H1 (cell line): ENCODE data around the gene PLCB4. TPM values are rescaled to one million over a fixed set of nuclear protein-coding genes. Genes with fewer than 3 reads are reported as not detected.

ENCODE experiments used
- CTCF ChIA-PET: fragments of 300-600 bp; sonication (Branson Sonifier 250); formaldehyde crosslinking; loops from one replicate; lab custom pipeline; 2021; ENCODE audit not compliant: partially characterized antibody; lab: Charles Lee
- POLR2A ChIA-PET: fragments of 300-600 bp; sonication (Branson Sonifier 250); formaldehyde crosslinking; loops from one replicate; lab custom pipeline; 2021; ENCODE audit warnings: inconsistent platforms; ENCODE audit not compliant: partially characterized antibody; lab: Charles Lee
- DNase-seq, 2 experiments: peaks; one replicate each; pipeline versions ENCODE4 v3.0.0 to v3.0.0-alpha.2; 2010 to 2022; ENCODE audit warnings: low spot score in 2 of 2, low read depth in 1 of 2, mixed read lengths in 1 of 2
- FAIRE-seq: peaks from 2 replicates; lab custom pipeline; 2011; peaks lifted over from hg19 to GRCh38; lab: Jason Lieb, UNC
- H2AFZ ChIP-seq: 2 replicates; pipeline ENCODE4 v1.8.1; 2012; ENCODE audit warnings: low read length, inconsistent platforms
- H2AK5ac ChIP-seq: 2 replicates; pipeline ENCODE4 v1.6.1; 2013; ENCODE audit warnings: low read depth, low read length
- H2BK120ac ChIP-seq: replicated peaks from 2 replicates; pipeline ENCODE3; 2013; ENCODE audit warnings: low read depth, low read length, inconsistent platforms
- H2BK12ac ChIP-seq: 2 replicates; pipeline ENCODE4 v1.6.1; 2013; ENCODE audit warnings: low read depth, low read length
- H2BK15ac ChIP-seq: 2 replicates; pipeline ENCODE4 v1.6.1; 2013; ENCODE audit warnings: low read length
- H2BK20ac ChIP-seq: 2 replicates; pipeline ENCODE4 v1.6.1; 2013; ENCODE audit warnings: low read length
- H2BK5ac ChIP-seq: 2 replicates; pipeline ENCODE4 v1.6.1; 2013; ENCODE audit warnings: low read depth, low read length
- H3K14ac ChIP-seq: 2 replicates; pipeline ENCODE4 v1.6.1; 2013; ENCODE audit warnings: inconsistent platforms; ENCODE audit not compliant: insufficient read length
- H3K18ac ChIP-seq: 2 replicates; pipeline ENCODE4 v1.6.1; 2013; ENCODE audit warnings: low read length; ENCODE audit errors: extremely low read depth
- H3K23ac ChIP-seq: 2 replicates; pipeline ENCODE4 v1.6.1; 2013; ENCODE audit warnings: inconsistent platforms; ENCODE audit not compliant: insufficient read length
- H3K23me2 ChIP-seq: 2 replicates; pipeline ENCODE4 v1.6.1; 2013; ENCODE audit warnings: low read depth, low read length
- H3K27ac ChIP-seq: 2 replicates; pipeline ENCODE4 v1.6.1; 2011; ENCODE audit warnings: low read depth, low read length, inconsistent platforms
- H3K27me3 ChIP-seq, 4 experiments: replicated peaks in 1 of 4; 1 replicate in 1 of 4; 2 replicates in 3 of 4; pipeline versions ENCODE4 v1.6.1 to v1.8.1; 2011 to 2013; ENCODE audit warnings: low read length in 3 of 4, mild to moderate bottlenecking in 3 of 4, inconsistent platforms in 2 of 4, mixed read lengths in 2 of 4, moderate library complexity in 1 of 4; ENCODE audit not compliant: control insufficient read depth in 3 of 4, insufficient read depth in 3 of 4; ENCODE audit errors: extremely low read depth in 1 of 4
- H3K36me3 ChIP-seq, 4 experiments: 2 replicates each; pipeline versions ENCODE4 v1.6.1 to v1.8.1; 2011 to 2013; ENCODE audit warnings: mild to moderate bottlenecking in 4 of 4, low read length in 3 of 4, moderate library complexity in 2 of 4, control low read depth in 1 of 4, inconsistent platforms in 1 of 4; ENCODE audit not compliant: insufficient read depth in 4 of 4, control insufficient read depth in 2 of 4
- H3K4ac ChIP-seq: replicated peaks from 2 replicates; pipeline ENCODE3; 2013; ENCODE audit warnings: low read length, low read depth, mixed read lengths, inconsistent platforms; ENCODE audit not compliant: insufficient read length
- H3K4me1 ChIP-seq, 4 experiments: replicated peaks in 1 of 4; 1 replicate in 1 of 4; 2 replicates in 3 of 4; pipeline versions ENCODE4 v1.6.1 to v1.8.1; 2011 to 2013; ENCODE audit warnings: low read length in 3 of 4, inconsistent platforms in 2 of 4, mixed read lengths in 1 of 4; ENCODE audit not compliant: insufficient read depth in 4 of 4, control insufficient read depth in 3 of 4
- H3K4me2 ChIP-seq, 2 experiments: 2 replicates each; pipeline versions ENCODE4 v1.6.1 to v1.8.1; 2011 to 2013; ENCODE audit warnings: low read depth in 2 of 2, low read length in 2 of 2, control low read depth in 1 of 2, inconsistent platforms in 1 of 2, mild to moderate bottlenecking in 1 of 2; ENCODE audit not compliant: insufficient read depth in 1 of 2
- H3K4me3 ChIP-seq, 4 experiments: fragments of 200-600, 300-600 bp in 1 of 4; sonication (generic), shearing (Covaris generic), sonication (Bioruptor Twin) in 1 of 4; 2 replicates each; pipeline versions ENCODE4 v1.5.1 to v1.8.1; 2011 to 2016; ENCODE audit warnings: low read length in 4 of 4, low read depth in 3 of 4, control low read depth in 2 of 4, inconsistent platforms in 2 of 4, mild to moderate bottlenecking in 2 of 4, mixed read lengths in 1 of 4, moderate library complexity in 1 of 4; ENCODE audit not compliant: insufficient read depth in 2 of 4; ENCODE audit errors: extremely low read depth in 1 of 4
- H3K56ac ChIP-seq: replicated peaks from 2 replicates; pipeline ENCODE3; 2013; ENCODE audit warnings: low read depth, mild to moderate bottlenecking, mixed read lengths, low read length, inconsistent platforms; ENCODE audit not compliant: insufficient read length
- H3K79me1 ChIP-seq: 2 replicates; pipeline ENCODE4 v1.6.1; 2013; ENCODE audit warnings: low read depth, low read length, control low read depth
- H3K79me2 ChIP-seq, 2 experiments: 2 replicates each; pipeline versions ENCODE4 v1.6.1 to v1.8.1; 2012 to 2013; ENCODE audit warnings: low read length in 2 of 2, mild to moderate bottlenecking in 2 of 2, inconsistent platforms in 1 of 2; ENCODE audit not compliant: insufficient read depth in 2 of 2, control insufficient read depth in 1 of 2
- H3K9ac ChIP-seq, 4 experiments: replicated peaks in 1 of 4; 1 replicate in 1 of 4; 2 replicates in 3 of 4; pipeline versions ENCODE4 v1.6.1 to v1.8.1; 2011 to 2013; ENCODE audit warnings: low read depth in 3 of 4, low read length in 3 of 4, control low read depth in 2 of 4, mild to moderate bottlenecking in 2 of 4, moderate library complexity in 2 of 4, inconsistent platforms in 1 of 4; ENCODE audit errors: extremely low read depth in 1 of 4
- H3K9me3 ChIP-seq, 2 experiments: 2 replicates each; pipeline versions ENCODE4 v1.6.1 to v1.8.1; 2012 to 2013; ENCODE audit warnings: mild to moderate bottlenecking in 2 of 2, moderate library complexity in 2 of 2, control low read depth in 1 of 2, inconsistent platforms in 1 of 2, low read depth in 1 of 2, low read length in 1 of 2, mixed read lengths in 1 of 2; ENCODE audit not compliant: insufficient read depth in 2 of 2
- H4K20me1 ChIP-seq, 2 experiments: replicated peaks in 1 of 2; 2 replicates each; pipeline versions ENCODE3 to v1.8.1; 2011 to 2013; ENCODE audit warnings: inconsistent platforms in 2 of 2, low read length in 2 of 2, mild to moderate bottlenecking in 1 of 2; ENCODE audit not compliant: insufficient read depth in 2 of 2, control insufficient read depth in 1 of 2
- H4K5ac ChIP-seq: 2 replicates; pipeline ENCODE4 v1.6.1; 2013; ENCODE audit warnings: low read length, low read depth, mixed read lengths, inconsistent platforms; ENCODE audit not compliant: insufficient read length
- H4K8ac ChIP-seq: 2 replicates; pipeline ENCODE4 v1.8.0; 2013; ENCODE audit warnings: mild to moderate bottlenecking, moderate library complexity, low read length, inconsistent platforms; ENCODE audit not compliant: insufficient read depth; ENCODE audit errors: extremely low read depth
- H4K91ac ChIP-seq: replicated peaks from 2 replicates; pipeline ENCODE3; 2013; ENCODE audit warnings: low read length, mixed read lengths, inconsistent platforms; ENCODE audit not compliant: insufficient read length
- CBX5 ChIP-seq: fragments of 300-800, 300-1000 bp; sonication (generic); IDR thresholded peaks from 2 replicates; pipeline ENCODE4 v1.7.1; 2016; ENCODE audit warnings: antibody characterized with exemption, low read length, low read depth
- HDAC6 ChIP-seq: IDR thresholded peaks from one replicate; pipeline ENCODE4 v1.7.1; 2012; ENCODE audit warnings: low read depth, mild to moderate bottlenecking, inconsistent platforms, low read length, moderate library complexity
- KDM4A ChIP-seq: IDR thresholded peaks from one replicate; pipeline ENCODE4 v1.7.1; 2012; ENCODE audit warnings: low read depth, mild to moderate bottlenecking, moderate library complexity, low read length, inconsistent platforms; ENCODE audit not compliant: severe bottlenecking
- SIN3A ChIP-seq, 2 experiments: IDR thresholded peaks in 1 of 2; conservative IDR thresholded peaks in 1 of 2; 2 replicates each; pipeline ENCODE4 v1.6.1; 2011 to 2012; ENCODE audit warnings: low read length in 2 of 2, improper control_type of control experiment in 1 of 2, low read depth in 1 of 2, mild to moderate bottlenecking in 1 of 2
- SP1 ChIP-seq: IDR thresholded peaks from 2 replicates; pipeline ENCODE4 v1.6.1; 2011; ENCODE audit warnings: low read depth, low read length
- TAF7 ChIP-seq: optimal IDR thresholded peaks from 2 replicates; pipeline ENCODE3; 2011; ENCODE audit warnings: low read depth, mild to moderate bottlenecking, inconsistent platforms, low read length, moderate library complexity, borderline replicate concordance
- WGBS, 2 experiments: shearing (Covaris generic) in 1 of 2; methylation state at CpG; one replicate each; pipeline versions ENCODE4 v1.1.6 to v1.1.7; 2013 to 2015; ENCODE audit warnings: low lambda C conversion rate in 2 of 2, mixed read lengths in 2 of 2, inconsistent platforms in 1 of 2, low coverage in 1 of 2, missing lambda C conversion rate in 1 of 2; ENCODE audit not compliant: insufficient replicate concordance in 2 of 2, insufficient coverage in 1 of 2, insufficient read length in 1 of 2; ENCODE audit errors: extremely low coverage in 1 of 2, missing lambda C conversion rate in 1 of 2; 5-methylcytosine and 5-hydroxymethylcytosine counted together
- polyA plus RNA-seq, 7 experiments: library from polyadenylated mRNA; depleted of rRNA in 3 of 7; stranded (reverse) in 5 of 7; unstranded in 2 of 7; fragments of >200 nt in 5 of 7; fragments of 200-250 nt in 2 of 7; gene quantifications; 1 replicate in 5 of 7; 2 replicates in 1 of 7; 4 replicates in 1 of 7; pipeline versions ENCODE4 v1.2.1 to v1.2.3, GENCODE V29; 2011 to 2013; ENCODE audit warnings: missing spikeins in 2 of 7, mixed read lengths in 2 of 7
- total RNA-seq: library from RNA; stranded (reverse); fragmentation: NEBNext Ultra II Directional; extraction: Animal tissue kit (Norgen Biotek cat#: 25700); gene quantifications from 2 replicates; pipeline ENCODE4 v1.2.1, GENCODE V29; 2021

Gene PLCB4
- total and polyA plus RNA-seq, 2 of the 8 experiments (the other 6 are each of a cell fraction or from before 2014, with no cell fraction given), result 3.2 to 14.1 TPM

DNA sequence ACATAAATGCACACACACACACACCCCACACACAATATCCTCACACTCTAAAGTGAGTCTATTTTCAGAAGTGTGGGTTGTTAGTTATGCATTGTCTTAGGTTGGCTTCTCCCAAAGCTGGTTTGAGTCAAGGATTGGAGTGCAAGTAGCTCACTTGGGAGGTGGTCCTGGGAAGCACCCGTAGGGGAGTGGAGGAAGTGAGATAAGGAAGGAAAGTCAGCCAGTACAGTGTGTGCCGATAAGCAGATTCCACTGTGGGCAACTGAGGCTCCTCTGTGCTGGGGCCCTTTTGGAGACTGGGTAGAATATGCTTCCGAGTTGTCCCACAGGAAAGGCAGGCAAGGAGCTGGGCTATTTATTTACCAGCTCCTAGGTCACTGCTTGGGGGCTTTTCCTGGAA, 67.2 kb downstream of the PLCB4 start:
- H4K20me1 ChIP-seq, result no peaks in the 10 kb centered on the region
- peaks cover 0 to 2% (median 1%) of the 10 kb centered on the region in 4 experiments; a peak in 2 of 8 replicates for H3K36me3 ChIP-seq
- no peaks in the 10 kb centered on the region for H3K23me2 ChIP-seq
- no peak overlapping the region for H3K4me3 ChIP-seq
- H4K8ac ChIP-seq, result no peak overlapping the region
- ChIA-PET POLR2A (no interaction called here), CTCF (interaction anchor here (0.6 to 1.4 kb wide), 5 partner anchors 32 to 941 kb away, joined by 3 to 4 read pairs (median 3); no protein-coding TSS in a partner anchor)
- H3K9ac ChIP-seq, result no peak overlapping the region
- H2AFZ ChIP-seq, result no peak overlapping the region
- no peak for DNase-seq
- no peak overlapping the region for H3K4ac ChIP-seq
- H3K4me1 ChIP-seq, result peaks cover 0 to 3% (median 0%) of the 10 kb centered on the region in 4 experiments; a peak in 1 of 7 replicates
- 82% methylated on average over 3 of the region's 3 CpGs; no CpG with 5 or more reads in 1 of the 2 experiments for WGBS, 2 experiments
- H3K27ac ChIP-seq, result no peak overlapping the region
- no peak for FAIRE-seq
- no peak overlapping the region for H4K91ac ChIP-seq
- H2BK15ac ChIP-seq, result no peak overlapping the region
- no peak overlapping the region for H2BK5ac ChIP-seq
- H3K9me3 ChIP-seq, result peaks cover 5 to 6% of the 10 kb centered on the region in 2 experiments; a peak in 1 of 4 replicates
- no peak overlapping the region for H3K56ac ChIP-seq
- TF ChIP-seq CBX5, result no peak
- no peak for TF ChIP-seq SP1
- no peak for TF ChIP-seq TAF7
- TF ChIP-seq SIN3A (conservative IDR thresholded peaks at IDR 0.05 in 1 of 2, IDR thresholded peaks at IDR 0.05 in 1 of 2; ENCODE audit: low read depth in 1 of 2, low read length in 2 of 2), result no peak
- TF ChIP-seq KDM4A, result no peak
- TF ChIP-seq HDAC6, result no peak
- H3K4me2 ChIP-seq, result no peak overlapping the region
- H3K79me1 ChIP-seq, result no peaks in the 10 kb centered on the region
- H3K79me2 ChIP-seq, result no peaks in the 10 kb centered on the region
- no peak overlapping the region for H2BK12ac ChIP-seq
- H3K14ac ChIP-seq, result no peak overlapping the region
- no peak overlapping the region for H2BK20ac ChIP-seq
- H3K23ac ChIP-seq, result no peak overlapping the region
- no peak overlapping the region for H4K5ac ChIP-seq
- no peak overlapping the region for H3K18ac ChIP-seq
- no peak overlapping the region for H2AK5ac ChIP-seq
- H3K27me3 ChIP-seq, result no peaks in the 10 kb centered on the region
- no peak overlapping the region for H2BK120ac ChIP-seq
